ENCODE data around the gene LHX3. TPM values are rescaled to one million over a fixed set of nuclear protein-coding genes. Genes with fewer than 3 reads are reported as not detected.

The LHX3 gene
- total RNA-seq, 1 experiment from 2014 or later: not detected

- no peaks in the 10 kb centered on the region for H3K23me2 ChIP-seq (ENCODE audit: insufficient read length, low read depth, low read length, poor library complexity, severe bottlenecking)
- no peaks in the 10 kb centered on the region for H3K9me3 Mint-ChIP-seq
- H3K9me3 ChIP-seq (ENCODE audit: control insufficient read depth, low read depth, low read length): no peaks in the 10 kb centered on the region
- no peak overlapping the region for H3K18ac ChIP-seq (ENCODE audit: insufficient read length, low read depth, low read length)
- peaks cover 19 to 54% (median 30%) of the 10 kb centered on the region in 3 experiments for H3K36me3 Mint-ChIP-seq (ENCODE audit: insufficient read depth in 1 of 3, low read depth in 3 of 3)
- no peak overlapping the region for H3K23ac ChIP-seq (ENCODE audit: insufficient read length, low read depth, low read length)
- no peak overlapping the region for H3K9ac ChIP-seq (ENCODE audit: extremely low read depth, insufficient read length, low read length)
- WGBS (ENCODE audit: extremely low coverage, insufficient read length, low lambda C conversion rate): no CpG with 5 or more reads among the region's 15 CpGs
- no peak overlapping the region for H2BK15ac ChIP-seq (ENCODE audit: low read depth, low read length)
- no peak overlapping the region for H4K8ac ChIP-seq (replicated peaks; ENCODE audit: insufficient read length, low read depth, low read length)
- H4K5ac ChIP-seq (ENCODE audit: insufficient read length, low read depth, low read length): no peak overlapping the region
- H3K79me1 ChIP-seq (ENCODE audit: insufficient read depth, low read depth, low read length, poor library complexity, severe bottlenecking): no peaks in the 10 kb centered on the region
- H3K56ac ChIP-seq (ENCODE audit: insufficient read length, low read depth, low read length): no peak overlapping the region
- no peak for DNase-seq
- no peaks in the 10 kb centered on the region for H3K27me3 Mint-ChIP-seq (ENCODE audit: low read depth)
- no peak overlapping the region for H2AFZ ChIP-seq (ENCODE audit: low read length)
- no peak overlapping the region for H2BK12ac ChIP-seq (ENCODE audit: insufficient read length, low read depth, low read length)
- no peak overlapping the region for H3K4me2 ChIP-seq (ENCODE audit: insufficient read depth, insufficient read length, low read length)
- H3K4me1 Mint-ChIP-seq: no peaks in the 10 kb centered on the region; a peak in 1 of 4 replicates
- H3K14ac ChIP-seq (ENCODE audit: insufficient read depth, low read length): no peak overlapping the region
- no peaks in the 10 kb centered on the region for H3K27me3 ChIP-seq (ENCODE audit: insufficient read depth, low read length)
- no peak overlapping the region for H3K4ac ChIP-seq (ENCODE audit: low read depth, low read length)
- H2BK20ac ChIP-seq (ENCODE audit: low read depth, low read length, poor library complexity, severe bottlenecking): no peak overlapping the region
- H3K27ac ChIP-seq (ENCODE audit: insufficient read length, low read depth, low read length): no peak overlapping the region
- H3K27ac Mint-ChIP-seq: peak overlapping the region in 1 of 3 experiments; percentile 78; a peak in 2 of 7 replicates
- no peaks in the 10 kb centered on the region for H3K4me1 ChIP-seq (ENCODE audit: insufficient read depth, low read length)
- H4K20me1 ChIP-seq (ENCODE audit: control insufficient read depth, insufficient read depth, insufficient read length): no peaks in the 10 kb centered on the region
- TF ChIP-seq CTCF (conservative IDR thresholded peaks at IDR 0.05): no peak
- no peak overlapping the region for H3K4me3 Mint-ChIP-seq
- no peaks in the 10 kb centered on the region for H3K79me2 ChIP-seq (ENCODE audit: insufficient read depth, low read length)
- H2BK120ac ChIP-seq (ENCODE audit: low read depth, low read length, poor library complexity, severe bottlenecking): no peak overlapping the region
- no peak overlapping the region for H3T11ph ChIP-seq (ENCODE audit: low read length)
- no peak overlapping the region for H2AK5ac ChIP-seq (ENCODE audit: insufficient read length, low read length)
- H2BK5ac ChIP-seq (ENCODE audit: insufficient read length, low read length): no peak overlapping the region
- no peak overlapping the region for H4K91ac ChIP-seq (ENCODE audit: insufficient read length, low read depth, low read length)
Measured at GRCh38 chr9:136220017-136220729, 15.2 kb upstream of the LHX3 start.

Measured in H9 (cell line).